DOHH2 (cell line): ENCODE data around the gene HIPK2.

Experiments
- H3F3A ChIP-seq: fragments of 200-600 bp; sonication (generic), shearing (Covaris generic); 2 replicates; pipeline ENCODE4 v1.6.0; 2016; ENCODE audit warnings: antibody characterized with exemption, mild to moderate bottlenecking; ENCODE audit not compliant: control insufficient read depth, insufficient read depth
- H3K27ac ChIP-seq: fragments of 200-600 bp; sonication (generic); 2 replicates; pipeline ENCODE4 v1.5.1; 2014; ENCODE audit warnings: low read depth, mild to moderate bottlenecking, low read length, moderate library complexity
- H3K27me3 ChIP-seq: fragments of 200-600 bp; sonication (generic); 2 replicates; pipeline ENCODE4 v1.6.1; 2014; ENCODE audit warnings: mild to moderate bottlenecking, low read length, mixed read lengths; ENCODE audit not compliant: control insufficient read depth
- H3K36me3 ChIP-seq: fragments of 200-600 bp; sonication (generic); 2 replicates; pipeline ENCODE4 v1.6.1; 2014; ENCODE audit warnings: mild to moderate bottlenecking, low read length, moderate library complexity, mixed read lengths; ENCODE audit not compliant: control insufficient read depth
- H3K4me1 ChIP-seq: fragments of 200-600 bp; sonication (generic); 2 replicates; pipeline ENCODE4 v1.6.1; 2014; ENCODE audit warnings: mild to moderate bottlenecking, low read length, mixed read lengths; ENCODE audit not compliant: control insufficient read depth
- H3K4me2 ChIP-seq: fragments of 200-600 bp; sonication (generic); 2 replicates; pipeline ENCODE4 v1.6.0; 2014; ENCODE audit warnings: mild to moderate bottlenecking, low read length, moderate library complexity
- H3K4me3 ChIP-seq: fragments of 200-600 bp; sonication (generic); 2 replicates; pipeline ENCODE4 v1.5.1; 2014; ENCODE audit warnings: mild to moderate bottlenecking, low read length, mixed read lengths
- H3K79me2 ChIP-seq: fragments of 200-600 bp; sonication (generic); 2 replicates; pipeline ENCODE4 v1.6.1; 2014; ENCODE audit warnings: mild to moderate bottlenecking, low read length, mixed read lengths; ENCODE audit not compliant: control insufficient read depth
- H3K9me2 ChIP-seq: fragments of 200-600 bp; sonication (generic); replicated peaks from 2 replicates; pipeline ENCODE4 v1.6.1; 2014; ENCODE audit warnings: mild to moderate bottlenecking, low read length, mixed read lengths; ENCODE audit not compliant: control insufficient read depth
- H3K9me3 ChIP-seq: fragments of 200-600 bp; sonication (generic); 2 replicates; pipeline ENCODE4 v1.6.1; 2014; ENCODE audit warnings: antibody characterized with exemption, low read length, mixed read lengths; ENCODE audit not compliant: control insufficient read depth, insufficient read depth
- H4K20me1 ChIP-seq: fragments of 200-600 bp; sonication (generic); 2 replicates; pipeline ENCODE4 v1.6.0; 2014; ENCODE audit warnings: low read depth, mild to moderate bottlenecking, antibody characterized with exemption, low read length, moderate library complexity; ENCODE audit not compliant: control insufficient read depth, insufficient read depth
- CTCF ChIP-seq: fragments of 200-600 bp; sonication (generic); IDR thresholded peaks from one replicate; pipeline ENCODE4 v1.5.1; 2014; ENCODE audit warnings: antibody characterized with exemption, mild to moderate bottlenecking, low read depth, low read length; ENCODE audit not compliant: poor library complexity, severe bottlenecking
- EZH2phosphoT487 ChIP-seq: fragments of 200-600 bp; sonication (generic); IDR thresholded peaks from 2 replicates; pipeline ENCODE4 v1.6.1; 2017; ENCODE audit warnings: borderline replicate concordance, mild to moderate bottlenecking, antibody characterized with exemption, low read length, moderate library complexity, mixed read lengths

HIPK2 gene

GRCh38 chr7:139768249-139768824 is 9.5 kb downstream of the HIPK2 start:
- H3K27me3 ChIP-seq = peaks cover 49% of the 10 kb centered on the region
- H3K9me2 ChIP-seq = no peaks in the 10 kb centered on the region
- no peak overlapping the region for H3K4me3 ChIP-seq
- H3K27ac ChIP-seq = no peak overlapping the region
- H3K36me3 ChIP-seq = no peaks in the 10 kb centered on the region
- no peak for TF ChIP-seq CTCF
- no peak for TF ChIP-seq EZH2phosphoT487
- no peaks in the 10 kb centered on the region for H3K4me1 ChIP-seq
- no peaks in the 10 kb centered on the region for H4K20me1 ChIP-seq
- no peaks in the 10 kb centered on the region for H3K9me3 ChIP-seq
- H3K4me2 ChIP-seq = no peak overlapping the region
- H3F3A ChIP-seq = no peaks in the 10 kb centered on the region
- H3K79me2 ChIP-seq = no peaks in the 10 kb centered on the region

GRCh38 chr7:139767561-139767982 is 10.2 kb downstream of the HIPK2 start:
- Histone ChIP-seq H4K20me1 (no peaks in the 10 kb centered on the region), H3K4me1 (no peaks in the 10 kb centered on the region), H3K4me3 (no peak overlapping the region), H3K36me3 (no peaks in the 10 kb centered on the region), H3F3A (no peaks in the 10 kb centered on the region), H3K27ac (no peak overlapping the region), H3K4me2 (no peak overlapping the region), H3K9me3 (no peaks in the 10 kb centered on the region), H3K9me2 (no peaks in the 10 kb centered on the region), H3K79me2 (no peaks in the 10 kb centered on the region), H3K27me3 (peaks cover 42% of the 10 kb centered on the region)
- TF ChIP-seq EZH2phosphoT487 (no peak), CTCF (no peak)

GRCh38 chr7:139765143-139765542 is 12.7 kb downstream of the HIPK2 start:
- Histone ChIP-seq H3K4me2 (no peak overlapping the region), H3K27me3 (peaks cover 24% of the 10 kb centered on the region; the same call in 1 of the 2 replicates), H3F3A (no peaks in the 10 kb centered on the region), H3K27ac (no peak overlapping the region), H4K20me1 (no peaks in the 10 kb centered on the region), H3K4me3 (no peak overlapping the region), H3K79me2 (no peaks in the 10 kb centered on the region), H3K4me1 (no peaks in the 10 kb centered on the region), H3K9me3 (no peaks in the 10 kb centered on the region), H3K9me2 (no peaks in the 10 kb centered on the region), H3K36me3 (no peaks in the 10 kb centered on the region)
- TF ChIP-seq CTCF (no peak), EZH2phosphoT487 (no peak)
